Aorta (tissue), 5 donors: ENCODE results near the gene SLC25A33. TPM values are rescaled to one million over a fixed set of nuclear protein-coding genes. Genes with fewer than 3 reads are reported as not detected.
A peak's percentile ranks its signal among the peaks of the same experiment; 100 is the strongest.

Source experiments
- ATAC-seq: fragments of 200-7000 bp; cut with Tn5 transposase; one replicate; pipeline ENCODE4 v1.9.1; 2022; ENCODE audit warnings: moderate library complexity; ENCODE audit not compliant: low FRiP score
- DNase-seq, 2 donors: peaks; one replicate each; pipeline ENCODE4 v3.0.0-alpha.2; 2020
- H3K27ac ChIP-seq, 2 donors: one replicate each; pipeline ENCODE4 v1.5.1; 2013; ENCODE audit warnings: low read length in 2 of 2, mild to moderate bottlenecking in 2 of 2, moderate library complexity in 2 of 2, control low read depth in 1 of 2, inconsistent platforms in 1 of 2, low read depth in 1 of 2
- H3K27me3 ChIP-seq, 2 donors: one replicate each; pipeline ENCODE4 v1.6.1; 2013; ENCODE audit warnings: control low read depth in 1 of 2, low read length in 1 of 2, mild to moderate bottlenecking in 1 of 2, moderate library complexity in 1 of 2; ENCODE audit not compliant: insufficient read depth in 2 of 2, control insufficient read depth in 1 of 2
- H3K36me3 ChIP-seq, 2 donors: one replicate each; pipeline ENCODE4 v1.6.1; 2013; ENCODE audit warnings: control low read depth in 1 of 2, low read length in 1 of 2, mild to moderate bottlenecking in 1 of 2; ENCODE audit not compliant: insufficient read depth in 2 of 2, control insufficient read depth in 1 of 2
- H3K4me1 ChIP-seq, 2 donors: one replicate each; pipeline ENCODE4 v1.6.1; 2013; ENCODE audit warnings: low read length in 2 of 2, control low read depth in 1 of 2, mild to moderate bottlenecking in 1 of 2, moderate library complexity in 1 of 2; ENCODE audit not compliant: insufficient read depth in 2 of 2, control insufficient read depth in 1 of 2
- H3K4me3 ChIP-seq, 2 donors: one replicate each; pipeline ENCODE4 v1.5.1; 2013; ENCODE audit warnings: low read length in 2 of 2, control low read depth in 1 of 2, mild to moderate bottlenecking in 1 of 2
- H3K9me3 ChIP-seq: one replicate; pipeline ENCODE4 v1.6.1; 2013; ENCODE audit warnings: mild to moderate bottlenecking, low read length; ENCODE audit not compliant: control insufficient read depth
- WGBS, 2 donors: extraction: QIAGEN DNeasy Blood & Tissue Kit; methylation state at CpG; one replicate each; pipeline ENCODE4 v1.1.7; 2013; 5-methylcytosine and 5-hydroxymethylcytosine counted together
- intact Hi-C, 2 donors: fragments of 100-400 bp; cut with DNase I; formaldehyde crosslinking; loops; one replicate each; pipeline versions ENCODE4 v1.14.2 to v1.15.0; 2022
- polyA plus RNA-seq, 2 donors: library from polyadenylated mRNA; stranded (reverse); fragments of 200-250 nt; gene quantifications; one replicate each; pipeline ENCODE4 v1.2.3, GENCODE V29; 2013
- total RNA-seq, 2 donors: library from RNA; stranded (reverse); fragmentation: NEBNext Ultra II Directional; extraction: Animal tissue kit (Norgen Biotek cat#: 25700); gene quantifications; one replicate each; pipeline ENCODE4 v1.2.1, GENCODE V29; 2021
- donor health status: healthy with polysubstance abuse.
- donor health status: Bipolar disorder and iron deficiency.
- donor health status: DM: no; HTN: no; CAD: no.
- donor health status: DM: no; HTN: no; CAD: no.
- donor health status: DM: yes; HTN: yes; CAD: no.

SLC25A33 gene
- total and polyA plus RNA-seq, 4 donors: 1.5 to 3.0 (median 2.1) TPM

DNA sequence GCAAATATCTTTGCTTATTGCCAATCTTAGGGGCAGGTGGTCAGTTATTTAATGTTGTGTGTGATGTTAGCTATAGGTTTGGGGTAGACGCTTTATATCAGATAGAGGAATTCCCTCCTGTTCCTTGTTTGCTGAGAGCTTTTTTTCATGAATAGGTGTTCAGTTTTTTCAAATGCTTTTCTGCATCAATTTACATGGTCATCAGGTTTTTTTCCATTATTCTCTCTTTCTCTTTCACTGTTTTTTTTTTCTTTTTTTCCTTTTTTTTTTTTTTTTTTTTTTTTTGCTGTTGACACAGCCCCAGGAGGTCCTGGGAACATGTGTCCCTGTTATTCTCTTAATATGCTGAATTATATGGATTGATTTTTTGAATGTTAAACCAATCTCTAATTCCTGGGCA is 3.0 kb upstream of the SLC25A33 start:
- WGBS, 2 donors: 93 to 94% methylated on average over 1 of the region's 1 CpG
- intact Hi-C loops: no loop called here

DNA sequence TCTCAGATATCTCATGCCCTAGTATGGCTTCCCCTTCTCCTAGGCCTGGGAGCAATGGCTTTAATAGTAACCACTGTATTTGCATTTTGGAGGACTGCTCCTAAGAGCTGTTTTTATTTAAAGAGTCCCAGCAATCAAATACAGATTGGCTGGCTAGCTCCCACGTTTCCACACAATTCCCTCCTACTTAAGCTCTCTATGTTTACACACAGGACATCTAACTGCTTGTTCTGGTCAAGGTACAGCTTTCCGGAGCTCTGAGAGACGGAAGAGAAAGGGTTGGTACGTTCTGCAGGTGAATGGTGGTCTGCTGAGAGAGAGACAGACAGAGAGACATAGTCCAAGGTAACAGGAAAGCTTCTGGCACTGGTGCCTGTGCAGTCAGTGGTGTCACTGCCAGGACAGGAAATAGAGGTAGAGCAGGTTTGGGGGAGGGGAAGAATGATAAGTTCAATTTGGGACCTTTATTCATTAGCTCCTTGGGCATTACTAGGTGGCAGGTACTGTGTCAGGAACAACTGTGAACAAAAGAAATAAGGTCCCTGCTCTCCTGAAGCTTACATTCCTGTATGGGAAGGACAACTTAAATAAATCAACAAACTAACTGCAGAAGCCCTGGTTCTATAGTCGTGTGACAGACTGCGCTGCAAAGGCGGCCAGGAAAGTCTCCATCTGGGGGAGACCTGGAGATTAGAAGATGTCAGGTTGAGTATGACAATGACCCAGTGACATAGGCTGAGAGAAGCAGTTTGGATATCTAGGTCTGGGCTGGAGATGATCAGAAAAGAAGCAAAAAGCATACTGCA is 1.2 kb upstream of the SLC25A33 start:
- H3K4me3 ChIP-seq: no peak overlapping the region
- no peaks in the 10 kb centered on the region for H3K9me3 ChIP-seq
- H3K27ac ChIP-seq: no peak overlapping the region
- H3K4me1 ChIP-seq: no peaks in the 10 kb centered on the region
- intact Hi-C loops: no loop called here
- no peaks in the 10 kb centered on the region for H3K36me3 ChIP-seq
- ATAC-seq (no peak), DNase-seq (no peak)
- no peaks in the 10 kb centered on the region for H3K27me3 ChIP-seq
- WGBS, 2 donors: 81 to 83% methylated on average over 7 of the region's 7 CpGs

More for the DNA sequence above, 3.0 kb upstream of the SLC25A33 start:
- no peaks in the 10 kb centered on the region for H3K4me1 ChIP-seq
- H3K9me3 ChIP-seq: no peaks in the 10 kb centered on the region
- ATAC-seq: no peak
- H3K4me3 ChIP-seq: no peak overlapping the region
- no peaks in the 10 kb centered on the region for H3K36me3 ChIP-seq
- H3K27ac ChIP-seq: no peak overlapping the region
- H3K27me3 ChIP-seq: no peaks in the 10 kb centered on the region
- DNase-seq: no peak

DNA sequence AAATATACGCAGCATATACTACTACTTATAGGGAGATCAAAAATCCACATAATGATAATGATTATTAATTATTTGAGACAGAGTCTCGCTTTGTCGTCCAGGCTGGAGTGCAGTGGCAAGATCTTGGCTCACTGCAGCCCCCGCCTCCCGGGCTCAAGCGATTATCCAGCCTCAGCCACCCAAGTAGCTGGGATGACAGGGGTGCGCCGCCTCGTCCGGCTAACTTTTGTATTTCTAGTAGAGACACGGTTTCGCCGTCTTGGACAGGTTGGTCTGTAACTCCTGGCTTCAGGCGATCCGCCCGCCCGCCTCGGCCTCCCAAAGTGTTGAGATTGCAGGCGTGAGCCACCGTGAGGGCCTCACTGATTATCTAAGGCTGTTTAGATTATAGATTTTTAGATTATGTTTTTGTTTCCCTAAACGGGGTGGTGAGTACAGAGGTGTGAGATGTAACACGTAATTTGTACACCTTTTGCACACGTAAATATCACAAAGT is 548 bp upstream of the SLC25A33 start:
- H3K27me3 ChIP-seq: no peaks in the 10 kb centered on the region
- H3K4me3 ChIP-seq: no peak overlapping the region
- no peak overlapping the region for H3K27ac ChIP-seq
- 87 to 89% methylated on average over 23 of the region's 23 CpGs for WGBS, 2 donors
- H3K36me3 ChIP-seq: no peaks in the 10 kb centered on the region
- H3K4me1 ChIP-seq: no peaks in the 10 kb centered on the region
- intact Hi-C loops: no loop called here
- DNase-seq: no peak
- no peak for ATAC-seq
- H3K9me3 ChIP-seq: no peaks in the 10 kb centered on the region

GRCh38 chr1:9539829-9540550 is 725 bp downstream of the SLC25A33 start:
- WGBS, 2 donors: 11 to 19% methylated on average over 45 to 61 of the region's 61 CpGs
- Histone ChIP-seq H3K4me3 (peak overlapping the region; percentile 46 to 72), H3K9me3 (no peaks in the 10 kb centered on the region), H3K27me3 (no peaks in the 10 kb centered on the region), H3K36me3 (no peaks in the 10 kb centered on the region), H3K4me1 (no peaks in the 10 kb centered on the region), H3K27ac (peak overlapping the region in 1 of 2 donors; percentile 52)
- peak; percentile 47 for ATAC-seq
- DNase-seq: peak; percentile 62 to 88
- intact Hi-C loops: no loop called here

- intact Hi-C loops: no loop called here
- Histone ChIP-seq H3K36me3 (no peaks in the 10 kb centered on the region), H3K4me3 (no peak overlapping the region), H3K9me3 (no peaks in the 10 kb centered on the region), H3K27me3 (no peaks in the 10 kb centered on the region), H3K27ac (no peak overlapping the region), H3K4me1 (no peaks in the 10 kb centered on the region)
- DNase-seq (no peak), ATAC-seq (no peak)
- 2 to 3% methylated on average over 3 of the region's 3 CpGs for WGBS, 2 donors
These were observed 3.2 kb downstream of the SLC25A33 start for GRCh38 chr1:9542430-9542829.

DNA sequence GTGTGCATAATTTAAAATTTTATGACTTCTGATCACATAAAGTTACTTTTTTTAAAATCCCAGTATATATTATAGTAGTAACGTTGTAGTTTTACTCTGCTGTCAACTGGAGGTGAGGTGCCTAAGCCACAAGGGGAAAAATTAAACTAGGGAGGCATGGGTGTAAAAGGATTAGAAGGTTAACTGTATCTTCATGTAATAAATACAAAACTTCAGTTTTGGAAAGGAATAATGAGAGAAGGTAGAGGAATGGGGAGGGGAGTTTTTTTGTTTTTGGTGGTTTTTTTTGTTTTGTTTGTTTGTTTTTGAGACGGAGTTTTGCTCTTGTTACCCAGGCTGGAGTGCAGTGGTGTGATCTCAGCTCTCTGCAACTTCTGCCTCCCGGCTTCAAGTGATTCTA is 5.7 kb downstream of the SLC25A33 start:
- intact Hi-C loops: no loop called here
- H3K27me3 ChIP-seq: no peaks in the 10 kb centered on the region
- no peak overlapping the region for H3K27ac ChIP-seq
- 82 to 87% methylated on average over 3 of the region's 3 CpGs for WGBS, 2 donors
- DNase-seq: no peak
- ATAC-seq: no peak
- H3K4me3 ChIP-seq: no peak overlapping the region
- H3K9me3 ChIP-seq: no peaks in the 10 kb centered on the region
- no peaks in the 10 kb centered on the region for H3K4me1 ChIP-seq
- H3K36me3 ChIP-seq: no peaks in the 10 kb centered on the region

GRCh38 chr1:9549955-9550546 is 10.8 kb downstream of the SLC25A33 start:
- no peak overlapping the region for H3K4me3 ChIP-seq
- no peak overlapping the region for H3K27ac ChIP-seq
- intact Hi-C loops: no loop called here
- no peaks in the 10 kb centered on the region for H3K36me3 ChIP-seq
- ATAC-seq: no peak
- 97 to 98% methylated on average over 5 to 6 of the region's 6 CpGs for WGBS, 2 donors
- H3K4me1 ChIP-seq: no peaks in the 10 kb centered on the region
- H3K9me3 ChIP-seq: no peaks in the 10 kb centered on the region
- no peak for DNase-seq
- H3K27me3 ChIP-seq: no peaks in the 10 kb centered on the region

DNA sequence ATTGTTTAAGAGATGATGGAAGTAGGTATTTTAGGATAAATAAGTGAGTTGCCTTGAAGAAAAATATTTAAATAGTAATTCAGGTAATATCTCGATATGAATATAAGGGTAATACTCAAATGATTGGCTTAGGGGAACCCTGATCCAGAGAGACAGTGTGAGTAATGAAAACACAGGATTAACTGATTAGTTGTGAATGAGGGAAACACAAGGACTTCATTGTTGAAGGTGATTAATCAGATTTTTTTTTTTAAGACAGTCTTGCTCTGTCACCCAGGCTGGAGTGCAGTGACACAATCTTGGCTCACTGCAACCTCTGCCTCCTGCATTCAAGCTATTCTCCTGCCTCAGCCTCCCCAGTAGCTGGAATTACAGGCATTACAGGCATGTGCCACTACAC is 12.7 kb downstream of the SLC25A33 start:
- Histone ChIP-seq H3K27me3 (no peaks in the 10 kb centered on the region), H3K27ac (no peak overlapping the region), H3K36me3 (no peaks in the 10 kb centered on the region), H3K9me3 (no peaks in the 10 kb centered on the region), H3K4me1 (no peaks in the 10 kb centered on the region), H3K4me3 (no peak overlapping the region)
- 94 to 98% methylated on average over 1 of the region's 1 CpG for WGBS, 2 donors
- DNase-seq (peak in 1 of 2 donors; percentile 5), ATAC-seq (no peak)
- intact Hi-C loops: no loop called here
